H1 (cell line): ENCODE measurements around the gene KIAA0040.

ENCODE experiments used
- EP300 ChIP-seq, 2 experiments: IDR thresholded peaks; 1 replicate in 1 of 2; 2 replicates in 1 of 2; pipeline ENCODE4 v1.6.1; 2011 to 2012; ENCODE audit warnings: low read depth in 2 of 2, low read length in 2 of 2, mild to moderate bottlenecking in 2 of 2, borderline replicate concordance in 1 of 2, inconsistent platforms in 1 of 2, moderate library complexity in 1 of 2
- EZH2 ChIP-seq: fragments of 200-600 bp; sonication (generic); IDR thresholded peaks from 2 replicates; pipeline ENCODE4 v1.7.1; 2012; ENCODE audit warnings: low read depth, mild to moderate bottlenecking, moderate library complexity, low read length, inconsistent platforms; ENCODE audit not compliant: severe bottlenecking
- SIN3A ChIP-seq, 2 experiments: IDR thresholded peaks in 1 of 2; conservative IDR thresholded peaks in 1 of 2; 2 replicates each; pipeline ENCODE4 v1.6.1; 2011 to 2012; ENCODE audit warnings: low read length in 2 of 2, improper control_type of control experiment in 1 of 2, low read depth in 1 of 2, mild to moderate bottlenecking in 1 of 2
- SIRT6 ChIP-seq: IDR thresholded peaks from one replicate; pipeline ENCODE4 v1.7.1; 2012; ENCODE audit warnings: low read length, inconsistent platforms
- YY1 ChIP-seq: IDR thresholded peaks from 2 replicates; pipeline ENCODE4 v1.6.1; 2011; ENCODE audit warnings: low read depth, mild to moderate bottlenecking, low read length
- ZNF274 ChIP-seq: IDR thresholded peaks from 2 replicates; pipeline ENCODE4 v1.7.0; 2012; ENCODE audit warnings: low read length, borderline replicate concordance; ENCODE audit errors: extremely low read depth
- TF ChIP-seq, protein P1 (sequence below), 3 experiments: IDR thresholded peaks; 1 replicate in 2 of 3; 2 replicates in 1 of 3; pipeline versions ENCODE4 v1.5.1 to v1.6.1; 2011; ENCODE audit warnings: low read length in 3 of 3, mild to moderate bottlenecking in 3 of 3, inconsistent platforms in 2 of 3, low read depth in 1 of 3, moderate library complexity in 1 of 3; ENCODE audit not compliant: insufficient read depth in 1 of 3; ENCODE audit errors: control extremely low read depth in 1 of 3
- TF ChIP-seq, protein P2 (sequence below): IDR thresholded peaks from 2 replicates; pipeline ENCODE4 v1.6.1; 2011; ENCODE audit warnings: low read length, improper control_type of control experiment
- TF ChIP-seq, protein P3 (sequence below): IDR thresholded peaks from 2 replicates; pipeline ENCODE4 v1.6.1; 2012; ENCODE audit warnings: inconsistent platforms

DNA sequence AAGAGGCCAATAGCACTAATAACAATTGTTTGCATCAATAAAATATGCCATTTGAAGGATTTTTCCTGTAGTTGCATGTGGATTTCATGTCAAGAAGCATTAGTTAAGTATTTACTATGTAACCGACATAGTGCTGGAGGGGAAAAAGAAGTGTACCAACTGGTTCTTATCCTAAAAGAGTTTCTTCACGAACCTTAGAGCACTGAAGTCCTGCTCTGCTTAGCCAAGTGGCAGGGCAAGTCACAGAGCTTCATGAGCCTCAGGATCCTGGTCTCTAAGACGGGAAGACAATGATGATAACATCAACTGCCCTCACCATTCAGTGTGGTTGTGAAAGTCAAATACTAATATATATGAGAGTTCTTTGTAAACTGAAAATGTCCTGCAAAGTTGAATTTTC, 14.1 kb downstream of the KIAA0040 start:
- TF ChIP-seq, protein P1, sequence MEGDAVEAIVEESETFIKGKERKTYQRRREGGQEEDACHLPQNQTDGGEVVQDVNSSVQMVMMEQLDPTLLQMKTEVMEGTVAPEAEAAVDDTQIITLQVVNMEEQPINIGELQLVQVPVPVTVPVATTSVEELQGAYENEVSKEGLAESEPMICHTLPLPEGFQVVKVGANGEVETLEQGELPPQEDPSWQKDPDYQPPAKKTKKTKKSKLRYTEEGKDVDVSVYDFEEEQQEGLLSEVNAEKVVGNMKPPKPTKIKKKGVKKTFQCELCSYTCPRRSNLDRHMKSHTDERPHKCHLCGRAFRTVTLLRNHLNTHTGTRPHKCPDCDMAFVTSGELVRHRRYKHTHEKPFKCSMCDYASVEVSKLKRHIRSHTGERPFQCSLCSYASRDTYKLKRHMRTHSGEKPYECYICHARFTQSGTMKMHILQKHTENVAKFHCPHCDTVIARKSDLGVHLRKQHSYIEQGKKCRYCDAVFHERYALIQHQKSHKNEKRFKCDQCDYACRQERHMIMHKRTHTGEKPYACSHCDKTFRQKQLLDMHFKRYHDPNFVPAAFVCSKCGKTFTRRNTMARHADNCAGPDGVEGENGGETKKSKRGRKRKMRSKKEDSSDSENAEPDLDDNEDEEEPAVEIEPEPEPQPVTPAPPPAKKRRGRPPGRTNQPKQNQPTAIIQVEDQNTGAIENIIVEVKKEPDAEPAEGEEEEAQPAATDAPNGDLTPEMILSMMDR (IDR thresholded peaks at IDR 0.05; ENCODE audit: control extremely low read depth in 1 of 3, insufficient read depth in 1 of 3, low read depth in 1 of 3, low read length in 3 of 3): no peak
- no peak for TF ChIP-seq YY1
- TF ChIP-seq, protein P2, sequence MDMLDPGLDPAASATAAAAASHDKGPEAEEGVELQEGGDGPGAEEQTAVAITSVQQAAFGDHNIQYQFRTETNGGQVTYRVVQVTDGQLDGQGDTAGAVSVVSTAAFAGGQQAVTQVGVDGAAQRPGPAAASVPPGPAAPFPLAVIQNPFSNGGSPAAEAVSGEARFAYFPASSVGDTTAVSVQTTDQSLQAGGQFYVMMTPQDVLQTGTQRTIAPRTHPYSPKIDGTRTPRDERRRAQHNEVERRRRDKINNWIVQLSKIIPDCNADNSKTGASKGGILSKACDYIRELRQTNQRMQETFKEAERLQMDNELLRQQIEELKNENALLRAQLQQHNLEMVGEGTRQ: no peak
- TF ChIP-seq EZH2: no peak
- no peak for TF ChIP-seq EP300 (IDR thresholded peaks at IDR 0.05; ENCODE audit: borderline replicate concordance in 1 of 2, low read depth in 2 of 2, low read length in 2 of 2)
- TF ChIP-seq SIRT6: no peak
- TF ChIP-seq, protein P3, sequence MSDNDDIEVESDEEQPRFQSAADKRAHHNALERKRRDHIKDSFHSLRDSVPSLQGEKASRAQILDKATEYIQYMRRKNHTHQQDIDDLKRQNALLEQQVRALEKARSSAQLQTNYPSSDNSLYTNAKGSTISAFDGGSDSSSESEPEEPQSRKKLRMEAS: no peak
- no peak for TF ChIP-seq SIN3A (conservative IDR thresholded peaks at IDR 0.05 in 1 of 2, IDR thresholded peaks at IDR 0.05 in 1 of 2; ENCODE audit: low read depth in 1 of 2, low read length in 2 of 2)
- no peak for TF ChIP-seq ZNF274
